B cell (primary cell): ENCODE results near the gene CALY.

ENCODE experiments used
- CTCF ChIP-seq: fragments of 200-600 bp; IDR thresholded peaks from one replicate; pipeline ENCODE4 v1.8.0; 2022; ENCODE audit warnings: antibody characterized with exemption, mild to moderate bottlenecking
- EZH2 ChIP-seq: IDR thresholded peaks from 2 replicates; pipeline ENCODE4 v1.6.1; 2012; ENCODE audit warnings: borderline replicate concordance, low read depth, mild to moderate bottlenecking, moderate library complexity, low read length; ENCODE audit not compliant: insufficient read depth, poor library complexity, severe bottlenecking

DNA sequence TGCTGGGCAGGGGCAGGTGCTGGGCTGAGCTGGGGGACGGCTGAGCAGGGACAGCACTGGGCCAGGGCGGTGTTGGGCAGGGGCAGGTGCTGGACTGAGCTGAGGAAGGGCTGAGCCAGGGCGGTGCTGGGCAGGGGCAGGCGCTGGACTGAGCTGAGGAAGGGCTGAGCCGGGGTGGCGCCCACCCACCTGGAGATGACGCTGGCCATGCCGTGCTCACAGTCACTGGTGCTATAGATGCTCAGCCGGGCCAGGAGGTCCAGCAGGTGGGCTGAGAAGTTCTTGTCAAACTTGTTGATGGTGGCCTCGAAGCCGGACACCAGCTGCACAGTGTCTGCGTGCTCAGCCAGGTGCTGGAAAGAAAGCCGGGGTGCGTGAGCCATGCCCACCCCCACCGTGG lies 55.6 kb downstream of the CALY start:
- no peak for TF ChIP-seq EZH2
- TF ChIP-seq CTCF, result no peak
